ENCODE results near the gene CAMLG. TPM values are rescaled to one million over a fixed set of nuclear protein-coding genes. Genes with fewer than 3 reads are reported as not detected.

The CAMLG gene
- total and polyA plus RNA-seq, 8 donors, result 14.2 to 71.0 (median 30.4) TPM

DNA sequence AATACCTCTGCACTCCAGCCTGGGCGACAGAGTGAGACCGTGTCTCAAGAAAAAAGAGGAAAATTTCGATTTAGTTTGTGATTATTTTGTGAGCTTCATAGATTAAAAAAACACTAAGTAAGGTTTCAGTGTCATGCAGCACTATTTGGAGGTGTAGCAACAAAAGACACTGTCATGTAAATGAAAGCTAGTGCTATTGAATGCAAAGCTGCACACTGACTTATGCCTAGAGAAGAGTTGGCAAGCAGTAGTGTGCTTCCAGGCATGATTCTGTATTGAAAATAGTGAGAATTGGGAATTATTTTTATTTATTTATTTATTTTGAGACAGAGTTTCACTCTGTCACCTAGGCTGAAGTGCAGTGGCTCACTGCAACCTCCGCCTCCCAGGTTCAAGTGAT is 54.8 kb downstream of the CAMLG start:
- Histone ChIP-seq H3K4me1 (no peaks in the 10 kb centered on the region), H3K27me3 (no peaks in the 10 kb centered on the region), H3K36me3 (peaks cover 62 to 100% (median 99%) of the 10 kb centered on the region in 4 donors), H3K9me3 (no peaks in the 10 kb centered on the region), H3K4me3 (no peak overlapping the region), H3K27ac (no peak overlapping the region)
- 88 to 97% (median 95%) methylated on average over 4 of the region's 4 CpGs for WGBS, 5 donors
- intact Hi-C loops (cut with DNase I; ENCODE audit: low total_unique reads), result no loop called here
- TF ChIP-seq POLR2AphosphoS5 (IDR thresholded peaks at IDR 0.05), result no peak
- TF ChIP-seq EP300 (IDR thresholded peaks at IDR 0.05), result no peak
- TF ChIP-seq, protein P1, sequence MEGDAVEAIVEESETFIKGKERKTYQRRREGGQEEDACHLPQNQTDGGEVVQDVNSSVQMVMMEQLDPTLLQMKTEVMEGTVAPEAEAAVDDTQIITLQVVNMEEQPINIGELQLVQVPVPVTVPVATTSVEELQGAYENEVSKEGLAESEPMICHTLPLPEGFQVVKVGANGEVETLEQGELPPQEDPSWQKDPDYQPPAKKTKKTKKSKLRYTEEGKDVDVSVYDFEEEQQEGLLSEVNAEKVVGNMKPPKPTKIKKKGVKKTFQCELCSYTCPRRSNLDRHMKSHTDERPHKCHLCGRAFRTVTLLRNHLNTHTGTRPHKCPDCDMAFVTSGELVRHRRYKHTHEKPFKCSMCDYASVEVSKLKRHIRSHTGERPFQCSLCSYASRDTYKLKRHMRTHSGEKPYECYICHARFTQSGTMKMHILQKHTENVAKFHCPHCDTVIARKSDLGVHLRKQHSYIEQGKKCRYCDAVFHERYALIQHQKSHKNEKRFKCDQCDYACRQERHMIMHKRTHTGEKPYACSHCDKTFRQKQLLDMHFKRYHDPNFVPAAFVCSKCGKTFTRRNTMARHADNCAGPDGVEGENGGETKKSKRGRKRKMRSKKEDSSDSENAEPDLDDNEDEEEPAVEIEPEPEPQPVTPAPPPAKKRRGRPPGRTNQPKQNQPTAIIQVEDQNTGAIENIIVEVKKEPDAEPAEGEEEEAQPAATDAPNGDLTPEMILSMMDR (IDR thresholded peaks at IDR 0.05), result no peak
- no peak for TF ChIP-seq POLR2A (IDR thresholded peaks at IDR 0.05)
- no peak for DNase-seq

DNA sequence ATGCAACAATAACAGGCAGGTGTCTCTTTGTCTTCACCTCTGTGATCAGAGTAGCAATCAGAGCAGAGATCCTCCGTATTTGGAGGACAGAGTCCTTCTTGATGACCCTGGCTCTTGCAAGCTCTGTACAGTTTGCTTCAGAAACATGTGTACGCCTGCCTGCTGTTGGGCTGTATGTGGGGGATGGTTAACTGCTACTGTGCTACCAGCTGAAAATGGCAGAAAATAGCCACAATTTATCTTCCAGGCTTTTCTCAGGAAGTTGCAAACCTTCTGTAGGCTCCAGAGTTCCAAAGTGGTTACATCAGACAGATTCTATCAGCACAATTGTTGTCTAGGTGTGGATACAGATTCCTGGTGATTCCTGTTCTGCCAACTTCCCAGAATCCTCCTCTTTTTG is 55.7 kb downstream of the CAMLG start:
- WGBS, 5 donors, result 89 to 97% (median 93%) methylated on average over 2 of the region's 2 CpGs
- TF ChIP-seq EP300 (IDR thresholded peaks at IDR 0.05) (no peak), POLR2AphosphoS5 (IDR thresholded peaks at IDR 0.05) (no peak), POLR2A (IDR thresholded peaks at IDR 0.05) (no peak)
- TF ChIP-seq, protein P1 (IDR thresholded peaks at IDR 0.05), result no peak
- H3K4me1 ChIP-seq, result no peaks in the 10 kb centered on the region
- no peaks in the 10 kb centered on the region for H3K9me3 ChIP-seq
- no peak overlapping the region for H3K27ac ChIP-seq
- no peak for DNase-seq
- H3K27me3 ChIP-seq, result no peaks in the 10 kb centered on the region
- no peak overlapping the region for H3K4me3 ChIP-seq
- intact Hi-C loops (cut with DNase I; ENCODE audit: low total_unique reads), result no loop called here
- H3K36me3 ChIP-seq, result peaks cover 72 to 100% (median 99%) of the 10 kb centered on the region in 4 donors

DNA sequence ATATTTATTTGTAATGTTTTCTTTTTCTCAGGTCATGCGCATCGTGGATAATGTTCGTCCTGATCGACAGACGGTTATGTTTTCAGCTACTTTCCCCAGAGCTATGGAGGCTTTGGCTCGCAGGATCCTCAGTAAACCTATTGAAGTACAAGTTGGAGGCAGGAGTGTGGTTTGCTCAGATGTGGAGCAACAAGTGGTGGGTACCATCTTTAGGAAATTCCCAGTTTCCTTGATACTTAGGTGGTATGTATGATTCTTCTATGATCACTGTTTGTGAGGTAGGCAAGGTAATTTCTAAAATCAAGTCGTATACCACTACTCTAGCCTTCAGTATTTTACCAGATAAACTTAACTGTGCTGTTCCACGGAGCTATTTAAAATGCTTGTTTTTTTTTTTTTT is 56.5 kb downstream of the CAMLG start:
- no peak for TF ChIP-seq POLR2A (IDR thresholded peaks at IDR 0.05)
- H3K4me3 ChIP-seq, result no peak overlapping the region
- no peak overlapping the region for H3K27ac ChIP-seq
- H3K36me3 ChIP-seq, result peaks cover 67 to 100% (median 100%) of the 10 kb centered on the region in 4 donors
- 95 to 97% (median 96%) methylated on average over 8 of the region's 8 CpGs for WGBS, 5 donors
- H3K9me3 ChIP-seq, result no peaks in the 10 kb centered on the region
- no peak for DNase-seq
- intact Hi-C loops (cut with DNase I; ENCODE audit: low total_unique reads), result no loop called here
- H3K27me3 ChIP-seq, result no peaks in the 10 kb centered on the region
- no peaks in the 10 kb centered on the region for H3K4me1 ChIP-seq

DNA sequence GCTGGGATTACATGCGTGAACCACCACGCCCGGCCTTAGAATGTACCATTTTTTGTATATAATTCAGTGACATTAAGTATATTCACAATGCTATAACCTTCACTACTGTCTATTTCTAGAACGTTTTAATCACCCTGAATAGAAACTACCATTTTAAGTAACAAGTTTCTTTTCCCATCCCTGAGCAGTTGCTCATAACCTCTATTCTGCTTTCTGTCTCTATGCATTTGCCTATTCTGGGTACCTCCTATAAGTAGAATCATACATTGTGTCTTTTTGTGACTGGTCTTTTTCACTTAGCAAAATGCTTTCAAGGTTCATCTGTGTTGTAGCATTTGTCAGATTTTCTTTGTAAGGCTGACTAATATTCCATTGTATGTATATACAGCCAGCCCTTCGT is 60.1 kb downstream of the CAMLG start:
- H3K36me3 ChIP-seq, result peaks cover 42 to 100% (median 97%) of the 10 kb centered on the region in 4 donors
- intact Hi-C loops (cut with DNase I; ENCODE audit: low total_unique reads), result no loop called here
- no peaks in the 10 kb centered on the region for H3K4me1 ChIP-seq
- TF ChIP-seq POLR2A (IDR thresholded peaks at IDR 0.05) (no peak), POLR2AphosphoS5 (IDR thresholded peaks at IDR 0.05) (no peak), EP300 (IDR thresholded peaks at IDR 0.05) (no peak)
- TF ChIP-seq, protein P1 (IDR thresholded peaks at IDR 0.05), result no peak
- no peak for DNase-seq
- no peak overlapping the region for H3K4me3 ChIP-seq
- H3K27me3 ChIP-seq, result no peaks in the 10 kb centered on the region
- H3K9me3 ChIP-seq, result no peaks in the 10 kb centered on the region
- no peak overlapping the region for H3K27ac ChIP-seq
- 87 to 88% (median 87%) methylated on average over 5 of the region's 5 CpGs for WGBS, 5 donors

Small RNA genes lying within 50 kb of the gene (small RNA-seq; reads per million reads assigned to genes)
- 0 reads per million in 4 donors for gene RNU6-1164P
- gene RNU6-757P, result 0 reads per million in 4 donors

Other genes starting within 250 kb of the CAMLG start
- 100 to 1,000 TPM in 1 of 5 donors, 10 to 100 TPM in 4; 16.7 to 109 (median 47.3) TPM for gene JADE2, start 212.9 kb upstream of the CAMLG start, total RNA-seq
- gene JADE2, start 212.9 kb upstream of the CAMLG start, polyA plus RNA-seq, result 10 to 100 TPM in 1 of 3 donors, 1 to 10 TPM in 2; 6.2 to 13.0 (median 6.6) TPM
- gene SAR1B, start 105.7 kb upstream of the CAMLG start, total RNA-seq, result 10 to 100 TPM in 4 of 5 donors, 1 to 10 TPM in 1; 9.0 to 81.9 (median 47.2) TPM
- gene SAR1B, start 105.7 kb upstream of the CAMLG start, polyA plus RNA-seq, result 10 to 100 TPM; 24.7 to 52.5 (median 25.4) TPM
- 10 to 100 TPM in 4 of 5 donors, 1 to 10 TPM in 1; 3.2 to 72.4 (median 39.3) TPM for gene SEC24A, start 89.8 kb upstream of the CAMLG start, total RNA-seq
- 1 to 10 TPM; 2.8 to 8.9 (median 8.3) TPM for gene SEC24A, start 89.8 kb upstream of the CAMLG start, polyA plus RNA-seq
- gene DDX46, start 20.2 kb downstream of the CAMLG start, total RNA-seq, result 10 to 100 TPM; 19.7 to 64.6 (median 53.7) TPM
- gene DDX46, start 20.2 kb downstream of the CAMLG start, polyA plus RNA-seq, result 10 to 100 TPM; 10.0 to 17.1 (median 13.8) TPM
- gene C5orf24, start 107.4 kb downstream of the CAMLG start, total RNA-seq, result 10 to 100 TPM; 28.6 to 54.9 (median 43.9) TPM
- 10 to 100 TPM; 16.0 to 17.1 (median 16.5) TPM for gene C5orf24, start 107.4 kb downstream of the CAMLG start, polyA plus RNA-seq
- gene TXNDC15, start 135.8 kb downstream of the CAMLG start, total RNA-seq, result 100 to 1,000 TPM in 1 of 5 donors, 10 to 100 TPM in 4; 15.9 to 221 (median 47.8) TPM
- 10 to 100 TPM; 28.4 to 53.0 (median 29.6) TPM for gene TXNDC15, start 135.8 kb downstream of the CAMLG start, polyA plus RNA-seq
- 10 to 100 TPM in 2 of 5 donors, 1 to 10 TPM in 2, under 1 TPM in 1; under 0.01 to 18.5 (median 6.7) TPM for gene PCBD2, start 166.6 kb downstream of the CAMLG start, total RNA-seq
- gene PCBD2, start 166.6 kb downstream of the CAMLG start, polyA plus RNA-seq, result 1 to 10 TPM; 5.7 to 7.9 (median 7.5) TPM
- gene CATSPER3, start 229.4 kb downstream of the CAMLG start, total RNA-seq, result not detected
- under 1 TPM in 2 of 3 donors, not detected in 1; 0.62 to 0.88 TPM for gene CATSPER3, start 229.4 kb downstream of the CAMLG start, polyA plus RNA-seq